Measurements from ENCODE around the gene DNAJC5. TPM values are rescaled to one million over a fixed set of nuclear protein-coding genes. Genes with fewer than 3 reads are reported as not detected.

DNAJC5 gene
- total RNA-seq, 2 donors from 2014 or later = 58.9 to 63.9 TPM

- Histone ChIP-seq H3K9me3 (no peaks in the 10 kb centered on the region), H3K4me1 (peaks cover 9% of the 10 kb centered on the region), H3K27ac (peak overlapping the region; percentile 91), H3K9ac (ENCODE audit: low read depth in 2 of 2, low read length in 2 of 2) (peak overlapping the region; percentile 70 to 82), H3K36me3 (no peaks in the 10 kb centered on the region), H3K4me3 (peak overlapping the region; percentile 56), H3K27me3 (no peaks in the 10 kb centered on the region)
- DNase-seq = no peak
- intact Hi-C loops (cut with DNase I) = no loop called here
- no peak for TF ChIP-seq CTCF (IDR thresholded peaks at IDR 0.05)
Observed at GRCh38 chr20:63895952-63896263, 982 bp downstream of the DNAJC5 start.

- DNase-seq = peak; percentile 74
- H3K9ac ChIP-seq (ENCODE audit: low read depth in 2 of 2, low read length in 2 of 2) = peak overlapping the region; percentile 70 to 82
- peaks cover 9% of the 10 kb centered on the region for H3K4me1 ChIP-seq
- no peaks in the 10 kb centered on the region for H3K27me3 ChIP-seq
- H3K36me3 ChIP-seq = no peaks in the 10 kb centered on the region
- intact Hi-C loops (cut with DNase I) = no loop called here
- no peaks in the 10 kb centered on the region for H3K9me3 ChIP-seq
- H3K4me3 ChIP-seq = peak overlapping the region; percentile 56
- no peak for TF ChIP-seq CTCF (IDR thresholded peaks at IDR 0.05)
- H3K27ac ChIP-seq = peak overlapping the region; percentile 91
Observed at GRCh38 chr20:63896264-63897105, 1.6 kb downstream of the DNAJC5 start.

- Histone ChIP-seq H3K27ac (no peak overlapping the region), H3K4me3 (no peak overlapping the region), H3K4me1 (peaks cover 9% of the 10 kb centered on the region), H3K27me3 (no peaks in the 10 kb centered on the region), H3K36me3 (no peaks in the 10 kb centered on the region), H3K9me3 (no peaks in the 10 kb centered on the region), H3K9ac (ENCODE audit: low read depth in 2 of 2, low read length in 2 of 2) (no peak overlapping the region)
- no peak for TF ChIP-seq CTCF (IDR thresholded peaks at IDR 0.05)
- intact Hi-C loops (cut with DNase I) = no loop called here
- DNase-seq = no peak
Observed at GRCh38 chr20:63897978-63898561, 3.1 kb downstream of the DNAJC5 start.

- H3K27me3 ChIP-seq = no peaks in the 10 kb centered on the region
- intact Hi-C loops (cut with DNase I) = no loop called here
- H3K9ac ChIP-seq (ENCODE audit: low read depth in 2 of 2, low read length in 2 of 2) = no peak overlapping the region
- H3K27ac ChIP-seq = no peak overlapping the region
- H3K4me1 ChIP-seq = peaks cover 12% of the 10 kb centered on the region
- no peaks in the 10 kb centered on the region for H3K36me3 ChIP-seq
- no peak overlapping the region for H3K4me3 ChIP-seq
- DNase-seq = no peak
- no peaks in the 10 kb centered on the region for H3K9me3 ChIP-seq
- no peak for TF ChIP-seq CTCF (IDR thresholded peaks at IDR 0.05)
Observed at GRCh38 chr20:63898882-63899558, 4.1 kb downstream of the DNAJC5 start.

GRCh38 chr20:63900413-63900812 is 5.5 kb downstream of the DNAJC5 start:
- no peaks in the 10 kb centered on the region for H3K27me3 ChIP-seq
- no peak for TF ChIP-seq CTCF (IDR thresholded peaks at IDR 0.05)
- peaks cover 12% of the 10 kb centered on the region for H3K4me1 ChIP-seq
- no peak overlapping the region for H3K4me3 ChIP-seq
- H3K27ac ChIP-seq = no peak overlapping the region
- H3K36me3 ChIP-seq = no peaks in the 10 kb centered on the region
- intact Hi-C loops (cut with DNase I) = no loop called here
- no peak for DNase-seq
- H3K9ac ChIP-seq (ENCODE audit: low read depth in 2 of 2, low read length in 2 of 2) = no peak overlapping the region
- H3K9me3 ChIP-seq = no peaks in the 10 kb centered on the region

Measured in colonic mucosa (tissue), 4 donors.